ENCODE data around the gene TPTE2. TPM values are rescaled to one million over a fixed set of nuclear protein-coding genes. Genes with fewer than 3 reads are reported as not detected.

The TPTE2 gene
- total RNA-seq, 4 donors from 2014 or later = 0.43 TPM; not detected in 3

DNA sequence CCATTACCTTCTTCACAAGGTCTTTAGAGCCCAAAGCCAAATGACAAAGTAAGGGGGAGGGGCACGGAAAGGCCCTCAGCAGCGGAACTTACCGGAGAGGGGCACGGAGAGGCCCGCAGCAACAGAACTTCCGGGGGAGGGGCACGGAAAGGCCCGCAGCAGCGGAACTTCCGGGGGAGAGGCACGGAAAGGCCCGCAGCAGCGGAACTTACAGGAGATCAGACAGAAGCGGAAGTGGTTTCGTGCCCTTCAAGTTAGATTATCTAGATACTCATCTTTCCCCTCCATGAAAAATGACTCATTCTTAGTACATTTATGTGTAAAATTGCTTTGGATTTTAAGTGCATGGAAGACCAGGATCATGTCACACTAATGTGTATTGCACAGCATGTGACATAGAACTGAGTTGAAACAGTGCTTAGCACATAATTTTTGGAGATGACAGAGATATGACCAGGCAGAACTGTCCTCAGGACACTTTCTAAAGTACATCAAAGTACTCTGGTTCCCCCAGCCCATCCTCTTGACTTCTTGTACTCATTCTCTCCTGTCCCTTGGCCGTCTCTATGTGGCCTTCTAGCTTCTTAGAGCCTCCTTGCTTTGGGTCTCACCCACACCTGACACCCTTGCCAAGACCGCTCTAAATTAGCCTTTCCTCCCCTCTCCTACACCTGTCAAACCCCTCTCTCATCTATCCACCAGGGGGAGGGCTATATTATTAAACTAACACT, 25.7 kb upstream of the TPTE2 start:
- Histone ChIP-seq H3K4me3 (no peak overlapping the region), H3K27ac (no peak overlapping the region), H3K9me3 (no peaks in the 10 kb centered on the region), H3K36me3 (no peaks in the 10 kb centered on the region), H3K27me3 (no peaks in the 10 kb centered on the region), H3K4me1 (no peaks in the 10 kb centered on the region)
- TF ChIP-seq, protein P1, sequence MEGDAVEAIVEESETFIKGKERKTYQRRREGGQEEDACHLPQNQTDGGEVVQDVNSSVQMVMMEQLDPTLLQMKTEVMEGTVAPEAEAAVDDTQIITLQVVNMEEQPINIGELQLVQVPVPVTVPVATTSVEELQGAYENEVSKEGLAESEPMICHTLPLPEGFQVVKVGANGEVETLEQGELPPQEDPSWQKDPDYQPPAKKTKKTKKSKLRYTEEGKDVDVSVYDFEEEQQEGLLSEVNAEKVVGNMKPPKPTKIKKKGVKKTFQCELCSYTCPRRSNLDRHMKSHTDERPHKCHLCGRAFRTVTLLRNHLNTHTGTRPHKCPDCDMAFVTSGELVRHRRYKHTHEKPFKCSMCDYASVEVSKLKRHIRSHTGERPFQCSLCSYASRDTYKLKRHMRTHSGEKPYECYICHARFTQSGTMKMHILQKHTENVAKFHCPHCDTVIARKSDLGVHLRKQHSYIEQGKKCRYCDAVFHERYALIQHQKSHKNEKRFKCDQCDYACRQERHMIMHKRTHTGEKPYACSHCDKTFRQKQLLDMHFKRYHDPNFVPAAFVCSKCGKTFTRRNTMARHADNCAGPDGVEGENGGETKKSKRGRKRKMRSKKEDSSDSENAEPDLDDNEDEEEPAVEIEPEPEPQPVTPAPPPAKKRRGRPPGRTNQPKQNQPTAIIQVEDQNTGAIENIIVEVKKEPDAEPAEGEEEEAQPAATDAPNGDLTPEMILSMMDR (IDR thresholded peaks at IDR 0.05) = no peak
- TF ChIP-seq POLR2A (IDR thresholded peaks at IDR 0.05) = no peak
- no peak for DNase-seq
- intact Hi-C loops (cut with DNase I; ENCODE audit: low total_unique reads) = no loop called here

DNA sequence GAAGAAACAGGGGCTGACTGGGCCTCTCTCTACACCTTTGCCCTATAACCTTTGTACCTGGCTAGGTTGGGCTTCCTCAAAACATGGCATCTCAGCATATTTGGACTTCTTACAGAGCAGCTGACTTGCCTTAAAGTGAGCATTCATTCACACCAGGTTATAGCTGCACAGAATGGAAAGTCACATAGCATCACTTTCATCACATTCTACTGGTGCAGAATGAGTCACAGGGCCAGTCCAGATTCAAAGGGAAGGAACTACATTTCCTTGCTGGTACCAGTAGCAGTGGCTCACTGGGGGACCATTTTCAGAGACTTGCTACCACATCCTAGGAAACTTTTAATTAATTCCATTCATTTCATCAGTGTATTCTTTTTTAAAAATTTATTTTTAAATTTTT, 20.3 kb upstream of the TPTE2 start:
- intact Hi-C loops (cut with DNase I; ENCODE audit: low total_unique reads) = no loop called here
- no peaks in the 10 kb centered on the region for H3K9me3 ChIP-seq
- no peaks in the 10 kb centered on the region for H3K36me3 ChIP-seq
- no peak overlapping the region for H3K4me3 ChIP-seq
- no peak for DNase-seq
- TF ChIP-seq, protein P1 (IDR thresholded peaks at IDR 0.05) = no peak
- TF ChIP-seq POLR2A (IDR thresholded peaks at IDR 0.05) = no peak
- H3K27ac ChIP-seq = no peak overlapping the region
- H3K27me3 ChIP-seq = no peaks in the 10 kb centered on the region
- no peaks in the 10 kb centered on the region for H3K4me1 ChIP-seq

DNA sequence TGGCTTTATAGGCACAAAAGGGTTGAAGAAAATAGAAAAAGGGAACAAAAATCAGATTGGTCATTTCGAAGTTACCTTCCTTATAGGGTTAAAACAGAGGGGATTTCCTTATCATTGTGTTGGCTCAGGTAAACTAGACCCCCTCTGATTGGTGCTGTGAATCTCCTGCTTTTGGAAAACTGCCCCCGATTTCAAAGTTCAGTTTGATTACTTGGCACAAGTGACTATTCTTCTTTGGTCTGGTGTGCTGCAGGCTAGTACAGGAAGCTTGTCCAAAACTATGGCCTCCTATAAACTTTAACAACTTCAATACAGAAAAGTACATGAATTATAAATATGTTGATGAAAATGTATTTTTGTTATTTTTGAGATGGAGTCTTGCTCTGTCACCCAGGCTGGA, 13.9 kb upstream of the TPTE2 start:
- intact Hi-C loops (cut with DNase I; ENCODE audit: low total_unique reads) = no loop called here
- Histone ChIP-seq H3K4me1 (no peaks in the 10 kb centered on the region), H3K27ac (no peak overlapping the region), H3K4me3 (no peak overlapping the region), H3K9me3 (no peaks in the 10 kb centered on the region), H3K36me3 (no peaks in the 10 kb centered on the region), H3K27me3 (no peaks in the 10 kb centered on the region)
- TF ChIP-seq POLR2A (IDR thresholded peaks at IDR 0.05) = no peak
- DNase-seq = no peak

DNA sequence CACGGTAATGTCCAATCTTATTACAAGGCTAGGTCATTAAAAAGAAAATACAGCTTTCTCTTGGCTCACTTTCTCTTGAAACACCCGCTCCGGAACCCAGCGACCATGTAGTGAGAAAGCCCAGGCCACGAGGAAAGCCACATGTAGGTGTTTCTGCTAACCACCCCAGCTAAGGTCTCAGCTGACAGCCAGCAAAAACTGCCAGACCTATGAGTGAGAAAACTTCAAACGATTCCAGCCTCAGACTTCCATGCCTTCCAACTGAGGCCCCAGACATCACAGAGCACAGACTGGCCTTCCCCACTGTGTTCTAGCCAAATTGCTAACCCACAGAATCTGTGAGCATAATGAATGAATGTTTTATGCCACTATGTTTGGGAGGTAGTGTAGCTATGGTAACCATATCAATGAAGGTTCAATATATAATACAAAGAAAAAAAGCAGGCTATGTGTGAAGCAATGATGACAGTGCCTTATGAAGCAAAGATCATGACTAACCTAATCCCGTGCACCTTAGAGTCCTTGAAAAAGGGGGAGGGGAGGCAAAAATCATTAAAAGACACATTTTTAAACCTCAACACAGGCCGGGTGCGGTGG, 11.9 kb upstream of the TPTE2 start:
- H3K36me3 ChIP-seq = no peaks in the 10 kb centered on the region
- intact Hi-C loops (cut with DNase I; ENCODE audit: low total_unique reads) = no loop called here

DNA sequence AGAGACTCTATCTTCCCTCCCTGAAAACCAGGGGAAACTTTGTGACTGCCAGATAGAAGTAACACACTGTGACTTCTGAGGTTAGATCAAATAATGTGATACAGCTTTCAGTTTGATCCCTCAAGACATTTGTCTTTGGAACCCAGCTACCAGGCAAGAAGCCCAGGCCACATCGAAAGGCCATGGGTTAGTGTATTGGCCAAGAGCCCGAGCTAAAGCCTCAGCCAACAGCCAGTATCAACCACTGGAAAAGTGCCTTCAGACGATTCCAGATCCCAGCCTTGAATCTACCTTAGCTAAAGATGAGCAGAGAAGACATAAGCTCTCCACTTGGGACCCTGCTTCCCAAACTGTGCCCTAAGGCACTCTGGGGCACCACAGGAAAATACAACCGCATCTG, 10.9 kb upstream of the TPTE2 start:
- H3K27me3 ChIP-seq = no peaks in the 10 kb centered on the region
- no peak for TF ChIP-seq POLR2A (IDR thresholded peaks at IDR 0.05)
- TF ChIP-seq, protein P1 (IDR thresholded peaks at IDR 0.05) = no peak
- H3K4me3 ChIP-seq = no peak overlapping the region
- H3K36me3 ChIP-seq = no peaks in the 10 kb centered on the region
- H3K4me1 ChIP-seq = no peaks in the 10 kb centered on the region
- DNase-seq = no peak
- intact Hi-C loops (cut with DNase I; ENCODE audit: low total_unique reads) = no loop called here
- no peak overlapping the region for H3K27ac ChIP-seq
- H3K9me3 ChIP-seq = no peaks in the 10 kb centered on the region

More for the DNA sequence above, 11.9 kb upstream of the TPTE2 start:
- Histone ChIP-seq H3K9me3 (no peaks in the 10 kb centered on the region), H3K27ac (no peak overlapping the region), H3K4me1 (no peaks in the 10 kb centered on the region), H3K4me3 (no peak overlapping the region), H3K27me3 (no peaks in the 10 kb centered on the region)
- TF ChIP-seq, protein P1 (IDR thresholded peaks at IDR 0.05) = no peak
- TF ChIP-seq POLR2A (IDR thresholded peaks at IDR 0.05) = no peak
- DNase-seq = no peak

Measured in uterus (tissue), 4 donors.